ENCODE measurements around the gene TYK2. TPM values are rescaled to one million over a fixed set of nuclear protein-coding genes. Genes with fewer than 3 reads are reported as not detected.

Gene TYK2
- total RNA-seq, 1 donor from 2014 or later, result 356 TPM

GRCh38 chr19:10332965-10333757, 47.2 kb downstream of the TYK2 start, which contains the start of gene RAVER1:
Gene RAVER1 (minus strand): TSS chr19:10333529. CDS start chr19:10333507, 22 bp downstream.
- no peaks in the 10 kb centered on the region for H3K27me3 Mint-ChIP-seq
- intact Hi-C loops (cut with micrococcal nuclease), result loop anchor here (1.0 to 2.0 kb wide), 4 partner anchors 38 to 233 kb away; partner anchors contain the start of genes KRI1 and TYK2
- peak; percentile 97 for ATAC-seq (ENCODE audit: low read depth)

GRCh38 chr19:10332158-10332964, 48.0 kb downstream of the TYK2 start:
- no peak for ATAC-seq (ENCODE audit: low read depth)
- TF ChIP-seq CTCF (IDR thresholded peaks at IDR 0.05), result no peak
- Mint-ChIP-seq H3K27me3 (no peaks in the 10 kb centered on the region), H3K27ac (peak overlapping the region; percentile 96), H3K4me1 (peaks cover 25% of the 10 kb centered on the region), H3K9me3 (no peaks in the 10 kb centered on the region), H3K4me3 (peak overlapping the region; percentile 96), H3K36me3 (ENCODE audit: low read depth) (peaks cover 57% of the 10 kb centered on the region)
- ChIA-PET POLR2A (interaction anchor here (0.6 to 3.6 kb wide), 10 partner anchors 17 to 483 kb away, joined by 3 to 54 read pairs (median 10); partner anchors contain the start of genes ANGPTL6, FDX2, ICAM1 and ICAM5), CTCF (no interaction called here)
- intact Hi-C loops (cut with micrococcal nuclease), result loop anchor here (2.0 kb wide), 2 partner anchors 38 to 48 kb away; partner anchors contain the start of gene TYK2
- no peak for DNase-seq

More at GRCh38 chr19:10332965-10333757, 47.2 kb downstream of the TYK2 start, which contains the start of gene RAVER1:
- H3K4me3 Mint-ChIP-seq, result peak within 1 kb of the TSS; percentile 96
- ChIA-PET POLR2A (interaction anchor here (0.6 to 3.6 kb wide), 15 partner anchors 17 to 484 kb away, joined by 3 to 54 read pairs (median 5); partner anchors contain the start of genes ANGPTL6, FDX2, ICAM1 and ICAM5), CTCF (interaction anchor here (0.7 to 0.8 kb wide), 2 partner anchors 56 to 63 kb away, joined by 3 to 4 read pairs; partner anchors contain the start of gene ICAM1)
- peak; percentile 93 for DNase-seq
- H3K4me1 Mint-ChIP-seq, result peaks cover 27% of the 10 kb centered on the region
- peaks cover 49% of the 10 kb centered on the region for H3K36me3 Mint-ChIP-seq (ENCODE audit: low read depth)
- no peaks in the 10 kb centered on the region for H3K9me3 Mint-ChIP-seq
- no peak for TF ChIP-seq CTCF (IDR thresholded peaks at IDR 0.05)
- peak within 1 kb of the TSS; percentile 96 for H3K27ac Mint-ChIP-seq

- no peak for TF ChIP-seq CTCF (IDR thresholded peaks at IDR 0.05)
- no peak for ATAC-seq (ENCODE audit: low read depth)
- no peak overlapping the region for H3K4me3 Mint-ChIP-seq
- DNase-seq, result no peak
- no peak overlapping the region for H3K27ac Mint-ChIP-seq
- peaks cover 67% of the 10 kb centered on the region for H3K36me3 Mint-ChIP-seq (ENCODE audit: low read depth)
- intact Hi-C loops (cut with micrococcal nuclease), result no loop called here
- ChIA-PET POLR2A (interaction anchor here (0.6 kb wide), 1 partner anchor 1189 kb away, joined by 3 read pairs; no protein-coding TSS in a partner anchor), CTCF (no interaction called here)
- no peaks in the 10 kb centered on the region for H3K9me3 Mint-ChIP-seq
- no peaks in the 10 kb centered on the region for H3K27me3 Mint-ChIP-seq
- peaks cover 23% of the 10 kb centered on the region for H3K4me1 Mint-ChIP-seq
Observed at GRCh38 chr19:10329555-10329954, 50.8 kb downstream of the TYK2 start.

GRCh38 chr19:10328558-10329429, 51.6 kb downstream of the TYK2 start:
- H3K4me3 Mint-ChIP-seq, result no peak overlapping the region
- no peak overlapping the region for H3K27ac Mint-ChIP-seq
- H3K36me3 Mint-ChIP-seq (ENCODE audit: low read depth), result peaks cover 70% of the 10 kb centered on the region
- ChIA-PET POLR2A (no interaction called here), CTCF (no interaction called here)
- no peaks in the 10 kb centered on the region for H3K9me3 Mint-ChIP-seq
- no peak for TF ChIP-seq CTCF (IDR thresholded peaks at IDR 0.05)
- intact Hi-C loops (cut with micrococcal nuclease), result no loop called here
- H3K4me1 Mint-ChIP-seq, result peaks cover 18% of the 10 kb centered on the region
- DNase-seq (no peak), ATAC-seq (ENCODE audit: low read depth) (no peak)
- H3K27me3 Mint-ChIP-seq, result no peaks in the 10 kb centered on the region

All from activated B cell treated with CpG ODN at 0.5 μM for 24 hours (primary cell).